HepG2 (cell line): ENCODE measurements around the gene SMC1A. TPM values are rescaled to one million over a fixed set of nuclear protein-coding genes. Genes with fewer than 3 reads are reported as not detected.

Experiments
- CC2D1A ChIP-seq: sonication (generic); formaldehyde crosslinking; IDR thresholded peaks from 2 replicates; pipeline ENCODE4 v1.8.1; 2023; ENCODE audit warnings: mild to moderate bottlenecking, missing genetic modification reagents
- CHD2 ChIP-seq: IDR thresholded peaks from 2 replicates; pipeline ENCODE4 v1.6.1; 2011; ENCODE audit warnings: low read depth, low read length, improper control_type of control experiment
- HNRNPK ChIP-seq: fragments of 200-400 bp; formaldehyde crosslinking; IDR thresholded peaks from 2 replicates; pipeline ENCODE4 v1.6.1; 2018; ENCODE audit warnings: low read length, low read depth, moderate library complexity, mild to moderate bottlenecking; ENCODE audit not compliant: poor library complexity, severe bottlenecking
- MED1 ChIP-seq: sonication (generic); formaldehyde crosslinking; IDR thresholded peaks from 2 replicates; pipeline ENCODE4 v1.4.0; 2020; ENCODE audit warnings: missing genetic modification reagents
- MZF1 ChIP-seq: sonication (generic); formaldehyde crosslinking; IDR thresholded peaks from 2 replicates; pipeline ENCODE4 v1.8.1; 2023; ENCODE audit warnings: mild to moderate bottlenecking, missing genetic modification reagents, borderline replicate concordance
- NFKB2 ChIP-seq: sonication (generic); formaldehyde crosslinking; IDR thresholded peaks from 2 replicates; pipeline ENCODE4 v1.4.0; 2020; ENCODE audit warnings: missing genetic modification reagents, borderline replicate concordance
- RARA ChIP-seq: IDR thresholded peaks from 2 replicates; pipeline ENCODE4 v1.6.1; 2016; ENCODE audit warnings: missing genetic modification reagents, missing compliant biosample characterization
- RERE ChIP-seq: IDR thresholded peaks from 2 replicates; pipeline ENCODE4 v1.6.1; 2016; ENCODE audit warnings: low read depth, missing genetic modification reagents, missing compliant biosample characterization
- SCMH1 ChIP-seq: sonication (generic); formaldehyde crosslinking; IDR thresholded peaks from 2 replicates; pipeline ENCODE4 v1.9.0; 2021; ENCODE audit warnings: missing genetic modification reagents, mild to moderate bottlenecking, borderline replicate concordance
- SP1 ChIP-seq, 2 experiments: fragments of 450-650 bp in 1 of 2; sonication (generic) in 1 of 2; formaldehyde crosslinking in 1 of 2; IDR thresholded peaks; 2 replicates each; pipeline versions ENCODE4 v1.4.0 to v1.6.1; 2016 to 2020; ENCODE audit warnings: missing genetic modification reagents in 1 of 2
- SP140L ChIP-seq: sonication (generic); formaldehyde crosslinking; IDR thresholded peaks from 2 replicates; pipeline ENCODE4 v1.4.0; 2020; ENCODE audit warnings: missing genetic modification reagents, borderline replicate concordance
- TP53 ChIP-seq: sonication (generic); formaldehyde crosslinking; conservative IDR thresholded peaks from 2 replicates; pipeline ENCODE4 v1.4.0; 2020; ENCODE audit warnings: missing genetic modification reagents
- ZBTB7B ChIP-seq: sonication (generic); formaldehyde crosslinking; IDR thresholded peaks from 2 replicates; pipeline ENCODE4 v1.4.0; 2020; ENCODE audit warnings: missing genetic modification reagents
- ZFP82 ChIP-seq: sonication (generic); formaldehyde crosslinking; IDR thresholded peaks from 2 replicates; pipeline ENCODE4 v1.5.1; 2020; ENCODE audit warnings: mild to moderate bottlenecking, missing genetic modification reagents, borderline replicate concordance
- ZFP90 ChIP-seq: sonication (generic); formaldehyde crosslinking; IDR thresholded peaks from 2 replicates; pipeline ENCODE4 v1.8.0; 2022; ENCODE audit warnings: missing genetic modification reagents, mild to moderate bottlenecking, inconsistent platforms, borderline replicate concordance
- ZNF180 ChIP-seq: sonication (generic); formaldehyde crosslinking; IDR thresholded peaks from 2 replicates; pipeline ENCODE4 v1.4.0; 2020; ENCODE audit warnings: low read depth, missing genetic modification reagents, borderline replicate concordance
- ZNF232 ChIP-seq: sonication (generic); formaldehyde crosslinking; IDR thresholded peaks from 2 replicates; pipeline ENCODE4 v1.4.0; 2020; ENCODE audit warnings: missing genetic modification reagents, borderline replicate concordance
- ZNF367 ChIP-seq: sonication (generic); formaldehyde crosslinking; IDR thresholded peaks from 2 replicates; pipeline ENCODE4 v1.4.0; 2020; ENCODE audit warnings: missing genetic modification reagents, borderline replicate concordance
- ZNF44 ChIP-seq: sonication (generic); formaldehyde crosslinking; IDR thresholded peaks from 2 replicates; pipeline ENCODE4 v1.5.1; 2020; ENCODE audit warnings: mild to moderate bottlenecking, missing genetic modification reagents
- ZNF557 ChIP-seq: sonication (generic); formaldehyde crosslinking; IDR thresholded peaks from 2 replicates; pipeline ENCODE4 v1.4.0; 2020; ENCODE audit warnings: missing genetic modification reagents
- ZNF724P ChIP-seq: sonication (generic); formaldehyde crosslinking; IDR thresholded peaks from 2 replicates; pipeline ENCODE4 v1.8.0; 2022; ENCODE audit warnings: missing genetic modification reagents, borderline replicate concordance
- ZNF792 ChIP-seq: IDR thresholded peaks from 2 replicates; pipeline ENCODE4 v1.6.1; 2016
- polyA plus RNA-seq, 8 experiments: library from polyadenylated mRNA; depleted of rRNA in 3 of 8; stranded (reverse) in 7 of 8; unstranded in 1 of 8; fragments of >200 nt; fragmentation: Illumina TruSeq in 4 of 8; extraction: Trizol in 4 of 8; gene quantifications; 2 replicates each; pipeline versions ENCODE4 v1.2.1 to v1.2.3, GENCODE V29; 2011 to 2016; ENCODE audit warnings: low read depth in 4 of 8, missing spikeins in 1 of 8, mixed read lengths in 1 of 8; ENCODE audit not compliant: insufficient read depth in 1 of 8
- total RNA-seq, 5 experiments: library from RNA; depleted of rRNA; stranded (reverse); fragments of >200 nt; fragmentation: Illumina TruSeq; extraction: Trizol; gene quantifications; 2 replicates each; pipeline ENCODE4 v1.2.3, GENCODE V29; 2016; ENCODE audit warnings: low read depth in 1 of 5
- TF ChIP-seq, protein P1 (sequence below): IDR thresholded peaks from 2 replicates; pipeline ENCODE4 v1.6.1; 2016; ENCODE audit warnings: mild to moderate bottlenecking
- TF ChIP-seq, protein P2 (sequence below): sonication (generic); formaldehyde crosslinking; IDR thresholded peaks from 2 replicates; pipeline ENCODE4 v1.5.0; 2020; ENCODE audit warnings: missing genetic modification reagents

SMC1A gene
- total and polyA plus RNA-seq, 2 of the 13 experiments (the other 11 are each of a cell fraction or from before 2014, with no cell fraction given): 9.4 to 46.6 TPM

DNA sequence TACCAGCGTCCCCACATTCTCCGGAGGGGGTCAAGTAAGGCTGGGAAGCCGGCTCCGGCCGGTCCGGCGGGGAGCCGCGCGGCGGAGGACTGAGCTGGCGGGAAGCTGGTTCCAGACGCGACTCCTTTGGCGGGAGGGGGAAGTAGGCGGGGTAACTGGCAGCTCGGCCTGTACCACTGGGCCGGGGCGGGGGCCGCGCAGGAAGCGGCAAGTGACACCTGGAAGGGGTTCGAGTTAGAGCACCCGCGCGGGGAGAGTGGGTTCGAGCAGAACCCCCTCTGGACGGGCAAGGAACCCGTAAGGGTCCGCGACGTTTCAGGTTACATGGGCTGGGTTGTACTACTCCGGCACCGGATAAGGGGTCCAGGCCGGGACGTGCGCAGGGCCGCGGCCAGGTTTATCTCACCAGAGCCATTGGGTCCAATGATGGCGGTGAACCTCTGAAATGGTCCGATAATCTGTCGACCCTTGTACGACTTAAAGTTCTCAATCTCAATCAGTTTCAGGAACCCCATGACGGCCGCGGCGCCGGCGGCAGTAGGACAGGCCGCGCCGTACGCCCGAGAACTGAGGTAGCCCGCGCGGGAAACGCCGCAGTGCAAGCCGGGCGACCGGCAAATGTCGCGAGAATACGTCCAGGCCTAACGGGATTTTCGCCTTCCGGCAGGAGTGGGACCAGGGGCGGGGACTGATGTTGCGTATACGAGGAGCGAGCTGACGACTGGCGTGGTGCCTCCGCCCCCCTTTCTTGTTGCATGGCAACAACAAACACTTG, at the start of gene SMC1A (continued):
- TF ChIP-seq, protein P1, sequence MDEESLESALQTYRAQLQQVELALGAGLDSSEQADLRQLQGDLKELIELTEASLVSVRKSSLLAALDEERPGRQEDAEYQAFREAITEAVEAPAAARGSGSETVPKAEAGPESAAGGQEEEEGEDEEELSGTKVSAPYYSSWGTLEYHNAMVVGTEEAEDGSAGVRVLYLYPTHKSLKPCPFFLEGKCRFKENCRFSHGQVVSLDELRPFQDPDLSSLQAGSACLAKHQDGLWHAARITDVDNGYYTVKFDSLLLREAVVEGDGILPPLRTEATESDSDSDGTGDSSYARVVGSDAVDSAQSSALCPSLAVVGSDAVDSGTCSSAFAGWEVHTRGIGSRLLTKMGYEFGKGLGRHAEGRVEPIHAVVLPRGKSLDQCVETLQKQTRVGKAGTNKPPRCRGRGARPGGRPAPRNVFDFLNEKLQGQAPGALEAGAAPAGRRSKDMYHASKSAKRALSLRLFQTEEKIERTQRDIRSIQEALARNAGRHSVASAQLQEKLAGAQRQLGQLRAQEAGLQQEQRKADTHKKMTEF (CRISPR knock-in tag): peak; percentile 63
- TF ChIP-seq HNRNPK: no peak
- no peak for TF ChIP-seq ZNF44 (CRISPR knock-in tag)
- TF ChIP-seq ZBTB7B: no peak
- no peak for TF ChIP-seq ZFP82 (CRISPR knock-in tag)
- TF ChIP-seq SCMH1 (CRISPR knock-in tag): no peak
- no peak for TF ChIP-seq SP1 (IDR thresholded peaks at IDR 0.05)
- TF ChIP-seq SP1 (CRISPR knock-in tag; IDR thresholded peaks at IDR 0.05): no peak
- peak; percentile 2; the same call in 1 of the 2 replicates for TF ChIP-seq ZNF792
- TF ChIP-seq NFKB2 (CRISPR knock-in tag): peak; percentile 41; the same call in 1 of the 2 replicates
- TF ChIP-seq ZNF180: no peak
- TF ChIP-seq SP140L (CRISPR knock-in tag): no peak
- TF ChIP-seq ZNF232 (CRISPR knock-in tag): no peak
- TF ChIP-seq ZFP90: no peak
- TF ChIP-seq ZNF724P (CRISPR knock-in tag): no peak
- no peak for TF ChIP-seq CC2D1A
- no peak for TF ChIP-seq ZNF557 (CRISPR knock-in tag)
- no peak for TF ChIP-seq RARA (CRISPR knock-in tag)
- no peak for TF ChIP-seq ZNF367 (CRISPR knock-in tag)
- no peak for TF ChIP-seq TP53 (CRISPR knock-in tag)
- TF ChIP-seq MED1 (CRISPR knock-in tag): no peak
- no peak for TF ChIP-seq MZF1 (CRISPR knock-in tag)
- no peak for TF ChIP-seq RERE (CRISPR knock-in tag)
- TF ChIP-seq, protein P2, sequence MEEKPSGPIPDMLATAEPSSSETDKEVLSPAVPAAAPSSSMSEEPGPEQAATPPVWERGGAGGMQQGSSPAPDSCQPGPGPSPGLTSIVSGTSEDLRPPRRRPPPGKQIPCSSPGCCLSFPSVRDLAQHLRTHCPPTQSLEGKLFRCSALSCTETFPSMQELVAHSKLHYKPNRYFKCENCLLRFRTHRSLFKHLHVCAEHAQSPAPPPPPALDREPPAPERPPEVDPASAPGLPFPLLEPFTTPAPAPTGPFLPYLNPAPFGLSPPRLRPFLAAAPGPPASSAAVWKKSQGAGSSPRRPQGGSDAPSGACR (CRISPR knock-in tag): no peak
- TF ChIP-seq CHD2: peak; percentile 93
